HPDE6-E6E7 (cell line): ENCODE measurements around the gene ANGPTL3.

Experiments used
- DNase-seq: peaks from one replicate; pipeline ENCODE4 v3.0.0; 2011; ENCODE audit warnings: missing footprints; ENCODE audit errors: extremely low spot score

Gene ANGPTL3

GRCh38 chr1:62628506-62628905 lies 31.2 kb downstream of the ANGPTL3 start:
- no peak for DNase-seq

- no peak for DNase-seq
These were observed 40.2 kb downstream of the ANGPTL3 start for GRCh38 chr1:62637392-62638105.

GRCh38 chr1:62643283-62643682 lies 46.0 kb downstream of the ANGPTL3 start:
- DNase-seq: no peak

GRCh38 chr1:62652387-62652786 lies 55.1 kb downstream of the ANGPTL3 start:
- DNase-seq: no peak

GRCh38 chr1:62654744-62655143 lies 57.4 kb downstream of the ANGPTL3 start:
- DNase-seq: no peak
